ENCODE measurements around the gene AMIGO1.

Gene AMIGO1

DNA sequence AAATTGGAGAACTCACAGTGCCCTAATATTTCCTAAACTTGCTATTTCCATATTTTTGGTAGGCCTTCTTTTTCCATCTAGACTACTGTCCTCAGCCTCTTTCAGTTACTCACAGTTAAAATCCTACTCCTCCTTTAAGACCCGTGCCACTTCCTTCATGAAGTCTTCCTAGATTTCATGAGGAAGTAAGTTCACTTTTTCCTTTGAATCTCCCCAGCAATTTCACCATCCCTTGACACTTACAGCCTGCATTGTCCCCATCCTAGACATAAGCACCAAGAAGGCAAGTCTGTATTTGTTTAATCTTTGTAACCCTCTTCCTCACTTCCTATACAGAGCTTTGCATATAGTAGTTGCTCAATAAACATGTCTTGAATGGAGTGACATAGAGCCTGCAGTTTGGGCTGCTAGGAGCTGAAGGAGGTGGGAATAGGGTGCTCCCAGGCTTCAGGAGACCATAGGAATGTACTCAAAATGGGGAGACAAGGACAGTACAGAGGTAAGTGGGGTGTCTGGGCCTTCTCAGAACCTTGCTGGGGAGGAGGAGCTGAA lies 24.9 kb upstream of the AMIGO1 start:
- no peak overlapping the region for H3K27ac ChIP-seq
- no peak for DNase-seq (ENCODE audit: low read depth, low spot score)

DNA sequence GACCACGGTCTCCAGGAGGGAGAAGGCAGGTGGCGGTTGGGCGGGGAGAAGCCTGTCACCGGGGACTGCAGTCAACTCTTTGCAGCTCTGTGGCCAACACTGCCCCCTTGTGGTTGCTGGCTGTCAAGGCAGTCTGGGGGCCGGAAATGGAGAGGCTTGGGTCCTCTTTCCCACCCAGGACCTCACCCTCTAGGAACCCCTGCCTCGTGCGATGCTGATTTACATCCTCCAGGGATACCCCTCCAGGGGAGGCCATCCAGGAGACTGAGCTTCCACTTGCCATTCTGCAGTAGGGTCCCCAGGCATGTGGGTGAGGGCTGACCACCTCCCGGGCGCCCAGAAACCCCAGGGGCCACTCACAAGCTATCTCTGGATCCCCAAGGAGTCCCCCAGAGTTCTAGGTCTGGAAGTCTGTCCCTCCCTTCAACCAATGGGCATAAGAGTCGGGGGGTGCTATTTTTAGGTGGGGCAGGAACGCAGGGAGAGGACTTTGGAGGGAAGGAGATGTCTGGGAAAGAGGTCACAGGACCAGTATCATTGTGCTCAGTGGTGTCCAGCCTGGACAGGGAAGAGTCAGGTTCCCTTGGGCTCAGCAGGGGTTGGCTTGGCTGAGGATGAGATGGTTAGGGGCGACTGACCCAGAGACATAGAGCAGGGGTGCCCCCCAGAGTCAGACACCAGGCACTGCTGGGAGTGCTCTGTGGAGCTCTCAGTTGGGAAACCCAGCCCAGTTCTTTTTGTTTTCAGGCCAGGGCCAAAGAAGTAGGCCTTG lies 23.0 kb upstream of the AMIGO1 start:
- H3K27ac ChIP-seq, result no peak overlapping the region
- DNase-seq (ENCODE audit: low read depth, low spot score), result no peak

DNA sequence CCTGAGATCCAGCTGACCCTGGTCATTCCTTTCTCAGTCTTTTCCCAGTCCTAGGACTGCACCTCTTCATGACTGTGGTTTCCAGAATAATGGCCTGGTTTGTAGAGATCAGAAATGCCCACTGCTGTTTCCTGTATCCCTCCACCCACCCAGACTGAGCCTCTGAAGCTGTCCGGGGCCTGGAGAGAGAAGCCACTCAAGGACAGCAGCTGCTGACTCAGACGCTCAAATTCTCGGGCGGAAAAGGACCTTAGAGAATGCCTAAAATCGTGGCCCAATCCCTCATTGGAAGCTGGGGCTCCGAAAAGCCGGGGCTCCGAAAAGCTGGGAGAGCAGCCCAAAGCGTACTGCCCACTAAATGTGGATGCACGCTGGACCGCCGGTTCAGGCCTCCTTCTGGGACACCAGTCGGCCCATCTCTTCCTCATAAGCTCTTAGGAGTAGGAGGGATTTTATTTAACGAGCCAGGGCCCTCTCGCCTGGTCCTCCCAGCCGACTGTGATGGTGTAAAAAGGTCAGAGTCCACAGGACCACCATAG lies 22.4 kb upstream of the AMIGO1 start:
- no peak for DNase-seq (ENCODE audit: low read depth, low spot score)
- no peak overlapping the region for H3K27ac ChIP-seq

DNA sequence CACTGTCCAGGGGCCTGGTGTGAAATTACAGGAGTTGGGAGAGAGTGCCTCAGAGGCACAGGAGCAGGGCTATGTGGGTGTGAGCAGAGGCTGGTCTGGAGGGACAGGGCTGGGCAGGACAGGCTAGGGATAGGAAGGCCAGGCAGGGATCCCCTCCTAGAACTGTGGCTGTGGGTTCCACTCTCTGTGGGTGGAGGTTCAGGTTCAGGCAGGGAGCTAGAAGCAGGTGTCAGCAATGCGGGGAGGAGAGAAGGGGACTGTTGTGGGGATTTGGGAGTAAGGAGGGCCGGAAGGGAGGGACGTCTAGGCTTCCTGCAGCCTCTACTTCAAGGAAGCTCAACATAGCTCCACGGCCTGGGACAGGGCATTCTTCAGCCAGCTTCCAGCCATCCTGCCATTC lies 21.9 kb upstream of the AMIGO1 start:
- no peak overlapping the region for H3K27ac ChIP-seq
- no peak for DNase-seq (ENCODE audit: low read depth, low spot score)

DNA sequence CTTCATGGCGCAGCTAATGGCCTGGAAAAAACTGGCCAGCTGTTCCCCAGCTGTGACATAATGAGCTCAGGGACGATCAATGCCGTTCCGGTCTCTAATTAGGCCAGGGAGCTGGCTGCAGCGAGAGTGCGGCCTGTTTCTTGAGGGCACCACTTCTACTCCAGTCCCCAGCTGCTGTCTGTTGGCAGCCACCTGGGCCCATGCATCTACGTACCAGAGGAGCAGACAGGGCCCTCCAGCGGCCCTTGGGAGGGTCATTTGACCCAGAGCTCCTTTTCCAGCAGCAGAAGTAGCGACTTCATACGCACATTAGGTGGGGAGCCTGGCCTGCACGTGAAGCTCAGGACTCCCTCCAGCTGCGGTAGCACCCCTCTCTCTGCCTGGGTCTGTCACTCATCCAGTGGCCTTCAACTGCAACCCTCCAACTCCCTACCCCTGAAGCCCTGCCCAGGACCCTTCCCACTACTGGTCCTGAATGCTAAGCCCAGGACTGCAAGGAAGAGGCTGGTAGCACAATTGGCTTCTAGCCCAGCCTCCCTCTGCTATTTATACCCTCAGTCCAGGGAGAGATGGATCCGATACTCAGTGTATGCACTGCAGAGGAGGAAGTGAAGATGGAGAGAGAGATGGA lies 21.0 kb upstream of the AMIGO1 start:
- no peak for DNase-seq (ENCODE audit: low read depth, low spot score)
- H3K27ac ChIP-seq, result no peak overlapping the region

DNA sequence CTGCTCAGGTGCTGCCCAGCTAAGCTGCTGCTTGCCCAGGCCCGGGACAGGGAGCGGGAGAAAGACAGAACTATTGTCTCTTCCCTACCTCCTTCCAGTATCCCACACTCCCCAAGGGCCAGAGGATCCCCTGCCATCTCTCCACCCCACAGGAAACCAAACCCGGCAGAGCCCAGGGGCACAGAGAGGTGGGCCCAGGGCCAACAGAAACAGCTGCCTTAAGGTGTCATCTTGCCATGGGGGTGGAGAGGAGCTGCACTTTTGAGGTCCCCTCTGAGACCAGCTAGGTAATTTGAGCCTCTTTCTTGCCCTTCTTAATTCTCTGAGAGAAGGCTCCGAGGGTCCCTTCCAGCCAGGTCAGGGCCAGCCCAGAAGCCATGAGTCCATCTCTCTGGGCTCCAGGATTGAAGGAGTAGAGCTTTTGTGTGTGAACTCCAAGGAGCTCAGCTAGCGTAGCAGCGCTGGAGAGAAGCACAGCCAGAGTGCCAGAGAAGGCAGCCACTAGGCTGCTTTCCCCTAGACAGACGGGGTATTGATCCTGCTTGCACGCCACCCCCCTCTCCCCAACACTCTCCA lies 20.4 kb upstream of the AMIGO1 start:
- H3K27ac ChIP-seq, result no peak overlapping the region
- no peak for DNase-seq (ENCODE audit: low read depth, low spot score)

DNA sequence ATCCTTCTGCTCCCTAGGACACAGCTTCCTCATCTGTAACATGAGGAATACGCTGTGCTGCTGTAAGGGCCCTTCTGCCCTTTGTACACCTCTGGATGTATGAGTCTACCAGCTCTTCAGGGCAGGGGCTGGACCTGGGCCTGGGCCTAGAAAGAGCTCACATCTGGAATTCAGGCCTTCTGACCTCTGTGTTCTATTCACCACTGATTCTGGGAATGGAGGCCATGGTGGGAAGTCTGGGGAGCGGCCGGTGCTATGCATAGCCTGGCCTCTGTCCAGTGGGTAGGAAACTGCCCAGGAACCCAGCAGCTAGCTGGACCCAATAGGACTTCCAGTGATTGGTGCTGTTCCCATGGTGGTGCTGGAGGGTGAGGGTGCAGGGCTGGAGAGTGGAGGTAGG lies 19.2 kb upstream of the AMIGO1 start:
- H3K27ac ChIP-seq, result no peak overlapping the region
- no peak for DNase-seq (ENCODE audit: low read depth, low spot score)

DNA sequence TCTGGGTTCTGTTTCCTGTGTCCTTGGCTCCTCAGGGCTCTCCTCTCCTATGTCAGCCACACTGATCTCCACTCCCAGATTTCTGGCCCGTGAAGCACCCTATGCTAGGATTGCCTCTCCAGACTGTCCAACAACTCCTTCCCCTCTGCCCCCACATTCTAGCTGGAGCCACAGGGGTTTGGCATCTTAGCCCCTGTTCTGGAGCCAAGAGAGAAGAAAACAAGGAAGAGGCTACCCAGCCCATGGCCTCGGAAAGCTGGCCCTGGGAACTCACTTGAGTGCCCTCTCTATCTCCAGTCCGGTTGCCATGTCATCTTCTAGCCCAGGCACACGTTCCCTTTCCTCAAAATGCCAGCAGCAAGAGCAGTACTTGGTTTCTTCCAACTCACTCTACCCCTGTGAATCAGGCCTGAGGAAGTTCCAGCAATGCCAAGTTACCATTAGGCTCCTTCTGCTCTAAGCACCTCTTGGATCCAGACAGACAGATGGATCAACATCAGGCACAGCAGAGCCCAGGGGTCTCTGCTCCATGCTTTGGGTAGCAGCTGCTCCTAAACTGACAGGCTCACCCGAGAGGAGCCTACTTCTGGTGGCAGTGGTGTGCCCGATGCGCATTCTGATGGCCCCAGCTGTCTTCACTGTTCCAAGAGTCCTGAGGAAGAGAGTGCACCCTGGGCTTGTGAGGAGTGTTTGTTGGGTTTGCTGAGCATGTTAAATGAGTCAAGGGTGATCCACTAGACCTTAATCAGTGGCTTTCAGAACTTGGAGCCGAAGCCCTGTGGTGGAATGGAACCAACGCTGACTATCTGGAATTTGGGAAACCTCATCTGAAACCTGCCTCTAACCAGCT lies 18.5 kb upstream of the AMIGO1 start:
- no peak for DNase-seq (ENCODE audit: low read depth, low spot score)
- no peak overlapping the region for H3K27ac ChIP-seq

DNA sequence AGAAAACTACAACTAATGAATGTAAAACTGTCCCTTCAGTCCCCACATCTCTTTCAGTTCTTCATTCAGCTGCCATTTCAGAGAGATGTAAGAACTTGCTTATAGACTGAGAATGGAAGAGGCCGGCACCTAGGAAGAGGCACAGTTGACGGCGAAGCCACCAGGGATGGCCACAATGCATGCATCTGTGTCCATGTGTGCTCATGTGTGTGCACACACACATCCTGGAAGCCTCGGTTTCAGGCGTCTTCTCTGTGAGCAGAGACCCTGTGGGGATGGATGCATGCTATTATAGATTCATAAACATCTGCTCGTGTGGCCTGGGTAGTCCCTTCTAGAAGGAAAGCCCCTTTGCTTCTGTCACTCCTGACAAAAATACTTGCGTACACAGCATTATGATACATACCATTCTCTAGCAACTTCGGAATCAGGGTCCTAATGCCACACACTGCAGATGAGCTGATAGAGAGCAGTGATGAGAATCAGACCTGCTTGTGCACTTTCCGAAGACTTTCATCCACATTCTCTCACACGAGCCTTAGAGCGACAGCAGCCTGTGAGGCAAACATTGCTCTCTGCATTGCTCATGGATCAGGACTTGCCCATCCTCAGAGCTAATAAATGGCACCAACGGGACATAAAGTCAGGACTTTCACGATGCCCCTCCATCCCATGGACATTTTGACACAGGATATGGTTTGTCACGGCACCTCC lies 17.7 kb upstream of the AMIGO1 start:
- no peak overlapping the region for H3K27ac ChIP-seq

DNA sequence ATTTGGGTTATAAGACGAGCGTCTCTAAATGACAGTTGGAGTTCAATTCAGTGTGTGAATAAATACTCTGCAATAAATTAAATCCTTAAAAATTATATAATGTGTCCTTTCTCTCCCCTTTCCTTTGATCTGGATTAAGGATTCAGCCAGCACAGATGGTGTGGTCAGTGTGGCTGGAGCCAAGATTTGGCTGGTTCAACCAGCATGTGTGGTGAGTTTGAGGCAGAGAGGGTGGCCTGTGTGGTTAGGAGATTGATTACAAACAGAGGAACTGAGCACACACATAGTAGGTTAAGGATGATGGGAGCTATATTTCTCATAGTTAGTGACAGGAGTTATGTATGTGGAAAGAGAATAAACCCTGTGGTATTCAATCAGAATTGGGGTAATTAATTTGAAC lies 14.2 kb upstream of the AMIGO1 start:
- DNase-seq (ENCODE audit: low read depth, low spot score), result no peak
- H3K27ac ChIP-seq, result no peak overlapping the region

More for the DNA sequence above, 17.7 kb upstream of the AMIGO1 start:
- DNase-seq (ENCODE audit: low read depth, low spot score), result no peak

DNA sequence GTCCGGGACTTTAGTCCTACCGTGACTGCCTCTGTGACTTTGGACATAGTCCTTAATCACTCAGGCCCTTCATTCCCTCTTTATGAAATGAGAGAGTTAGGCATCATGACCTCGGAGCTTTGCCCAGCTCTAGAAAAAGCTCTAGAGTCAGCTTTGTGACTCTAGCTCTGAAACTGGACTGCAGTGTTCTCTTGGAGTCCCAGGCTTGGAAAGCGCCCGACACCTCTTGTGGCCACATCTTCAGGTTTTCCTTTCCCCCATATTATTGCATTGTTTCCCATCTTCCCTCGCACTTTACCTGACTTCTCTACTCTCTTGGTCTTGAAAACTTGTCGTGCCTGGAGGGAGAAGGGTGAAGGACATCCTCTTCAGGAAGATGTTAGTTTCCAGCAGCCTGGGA lies 12.5 kb upstream of the AMIGO1 start:
- no peak overlapping the region for H3K27ac ChIP-seq
- DNase-seq (ENCODE audit: low read depth, low spot score), result no peak

DNA sequence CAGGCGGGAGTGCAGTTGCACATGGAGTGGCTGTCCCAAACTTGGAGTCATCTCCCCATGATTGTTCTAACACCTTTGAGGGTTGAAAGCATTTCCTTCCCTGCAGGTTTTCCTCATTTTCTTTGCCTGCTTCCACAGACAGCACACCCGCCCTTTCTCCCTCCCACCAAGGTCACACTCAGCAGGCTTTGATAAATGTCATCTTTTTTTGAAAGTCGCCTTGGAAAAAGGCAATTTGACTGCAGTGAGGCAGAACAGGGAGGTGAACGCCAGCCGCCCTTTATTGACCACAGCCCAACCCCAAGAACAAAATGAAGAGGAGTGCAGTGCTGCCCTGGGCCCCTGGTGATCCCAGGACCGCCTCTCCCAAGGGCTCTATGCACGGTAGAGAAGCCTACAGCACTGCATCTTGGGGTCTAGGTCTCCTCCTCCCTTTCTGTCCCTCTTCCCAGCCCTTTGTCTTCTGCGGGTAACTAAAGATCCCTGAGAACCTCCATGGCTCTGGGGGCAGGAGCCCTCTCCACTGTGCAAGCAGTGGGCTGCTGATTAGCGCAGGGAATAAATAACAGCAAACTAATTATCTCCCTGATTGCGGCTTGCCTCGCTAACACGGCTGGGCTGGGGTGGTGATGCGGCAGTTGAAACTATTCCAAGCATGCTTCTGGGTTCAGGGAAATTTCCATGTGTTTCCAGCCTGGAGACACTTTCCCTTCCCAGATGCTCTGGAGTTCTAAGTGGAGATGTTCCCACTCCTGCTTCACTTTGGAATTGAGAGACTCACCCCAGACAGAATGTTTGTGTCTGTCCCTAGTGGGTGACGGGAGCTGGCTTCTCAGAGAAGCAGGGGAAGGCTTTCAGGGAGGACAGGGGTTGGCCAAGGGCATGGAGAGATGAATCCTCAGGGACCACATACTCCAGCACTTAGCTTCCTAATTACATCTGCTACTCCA lies 11.8 kb upstream of the AMIGO1 start:
- DNase-seq (ENCODE audit: low read depth, low spot score), result no peak
- H3K27ac ChIP-seq, result no peak overlapping the region

DNA sequence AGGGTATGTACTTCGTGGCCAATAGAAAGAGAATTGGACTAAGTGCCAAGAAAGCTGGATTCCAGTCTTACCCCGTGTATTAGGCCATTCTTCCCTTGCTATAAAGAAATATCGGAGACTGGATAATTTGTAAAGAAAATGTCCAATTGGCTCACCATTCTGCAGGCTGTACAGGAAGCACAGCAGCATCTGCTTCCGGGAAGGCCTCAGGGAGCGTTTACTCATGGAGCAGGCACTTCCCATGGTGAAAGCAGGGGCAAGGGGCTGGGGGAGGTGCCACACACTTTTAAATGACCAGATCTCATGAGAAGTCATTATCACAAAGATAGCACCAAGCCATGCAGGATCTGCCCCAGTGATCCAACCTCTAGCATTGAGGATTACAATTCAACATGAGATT lies 7.8 kb upstream of the AMIGO1 start:
- no peak for DNase-seq (ENCODE audit: low read depth, low spot score)
- H3K27ac ChIP-seq, result no peak overlapping the region

DNA sequence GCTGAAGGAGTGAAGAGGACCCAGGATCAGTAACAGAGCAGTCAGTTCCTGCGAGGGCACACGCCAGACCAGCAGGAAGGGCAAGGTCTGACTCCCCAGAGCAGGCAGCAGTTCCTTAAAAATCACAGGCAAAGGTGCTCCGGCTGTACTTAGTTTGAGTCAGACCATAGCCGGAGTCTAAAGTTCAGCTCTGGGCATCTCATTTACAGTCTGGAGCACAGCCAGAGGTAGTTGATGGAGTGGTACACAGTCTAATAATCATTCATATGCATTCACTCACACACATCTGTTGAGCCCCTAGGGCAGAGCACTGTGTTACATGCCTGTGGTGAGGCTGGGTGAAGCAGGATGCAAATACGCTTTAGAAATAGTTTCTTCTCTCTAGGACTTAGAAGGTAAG lies 7.3 kb upstream of the AMIGO1 start:
- DNase-seq (ENCODE audit: low read depth, low spot score), result no peak
- H3K27ac ChIP-seq, result no peak overlapping the region

DNA sequence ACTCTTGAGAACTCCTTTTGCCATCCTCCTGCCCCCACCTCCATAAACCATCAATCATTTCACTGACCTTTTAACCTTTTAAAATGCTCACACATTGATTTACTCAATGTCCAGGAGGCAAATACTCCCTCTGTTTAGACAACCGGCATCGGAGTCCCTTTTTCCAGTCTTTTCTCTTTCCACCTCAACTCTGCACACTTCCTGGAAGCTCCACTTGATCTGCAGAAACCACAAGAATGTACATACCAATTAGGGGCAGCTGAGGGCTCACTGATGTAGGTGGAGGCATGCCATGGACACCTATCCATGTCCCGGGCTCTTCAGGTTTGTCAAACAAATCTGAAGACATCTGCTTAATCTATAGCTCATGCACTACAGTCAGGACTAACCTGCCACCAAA lies 5.3 kb upstream of the AMIGO1 start:
- no peak overlapping the region for H3K27ac ChIP-seq
- DNase-seq (ENCODE audit: low read depth, low spot score), result no peak

DNA sequence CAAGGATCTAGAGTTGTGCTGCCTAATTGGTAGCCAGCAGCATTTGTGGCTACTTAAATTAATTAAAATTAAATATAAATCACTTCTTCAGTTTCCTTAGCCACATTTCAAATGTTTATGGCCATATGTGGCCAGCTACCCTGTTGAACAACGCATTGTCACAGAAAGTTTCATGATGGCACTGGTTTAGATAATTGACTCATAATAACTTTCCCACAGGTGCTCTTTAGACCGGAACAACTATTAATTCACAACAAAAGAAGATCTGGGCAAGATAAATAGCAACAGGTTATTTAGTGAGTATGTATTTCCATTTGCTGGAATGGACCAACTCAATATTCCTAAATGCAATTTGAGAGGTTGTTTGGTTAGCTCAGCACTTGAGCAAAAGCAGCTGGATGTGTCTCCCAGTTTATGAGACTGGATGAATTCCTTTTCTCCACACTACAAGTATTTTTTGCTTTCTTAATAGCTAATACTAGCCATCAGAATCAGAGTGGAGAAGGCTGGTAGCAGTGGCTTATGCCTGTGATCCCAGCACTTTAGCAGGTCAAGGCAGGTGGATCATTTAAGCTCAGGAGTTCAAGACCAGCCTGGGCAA lies 3.7 kb upstream of the AMIGO1 start:
- DNase-seq (ENCODE audit: low read depth, low spot score), result no peak
- no peak overlapping the region for H3K27ac ChIP-seq

DNA sequence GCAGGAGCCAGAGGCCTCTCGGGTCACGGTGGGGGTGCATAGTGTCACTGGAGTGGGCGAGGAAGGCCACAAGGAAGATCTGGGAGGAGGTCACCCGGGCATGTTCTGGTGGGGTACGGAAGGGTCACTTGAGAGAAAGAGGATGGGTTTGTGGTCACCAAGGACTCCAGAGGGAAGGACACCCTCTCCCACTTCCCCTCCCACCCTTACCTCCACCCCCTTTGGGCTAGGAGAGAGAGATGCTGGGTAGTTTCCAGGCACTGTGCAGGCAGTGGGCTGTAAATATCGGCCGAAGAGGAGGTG lies 703 bp downstream of the AMIGO1 start:
- no peak for DNase-seq (ENCODE audit: low read depth, low spot score)
- H3K27ac ChIP-seq, result no peak overlapping the region
